Mononuclear cell (primary cell): ENCODE measurements around the gene ACE2. TPM values are rescaled to one million over a fixed set of nuclear protein-coding genes. Genes with fewer than 3 reads are reported as not detected.
"Not testable (repeated sequence)": the region's sequence is repeated elsewhere in the genome, so short reads cannot be mapped to it uniquely, and the experiment has no call there.

ENCODE experiments used
- H3K27me3 ChIP-seq: 2 replicates; pipeline ENCODE4 v1.6.0; 2011; ENCODE audit warnings: low read length, control low read depth; ENCODE audit not compliant: insufficient read depth
- H3K4me1 ChIP-seq: 2 replicates; pipeline ENCODE4 v1.5.1; 2011; ENCODE audit warnings: mild to moderate bottlenecking, low read length, control low read depth; ENCODE audit not compliant: insufficient read depth
- H3K4me3 ChIP-seq: 2 replicates; pipeline ENCODE4 v1.5.1; 2011; ENCODE audit warnings: mild to moderate bottlenecking, low read length, moderate library complexity
- H3K9me3 ChIP-seq: 2 replicates; pipeline ENCODE4 v1.5.1; 2011; ENCODE audit warnings: low read depth, mild to moderate bottlenecking, control low read depth, low read length
- total RNA-seq: library from RNA; depleted of rRNA; stranded (reverse); fragments of >200 nt; gene quantifications from one replicate; pipeline ENCODE4 v1.2.3, GENCODE V29; 2012

The ACE2 gene
- not detected for total RNA-seq

DNA sequence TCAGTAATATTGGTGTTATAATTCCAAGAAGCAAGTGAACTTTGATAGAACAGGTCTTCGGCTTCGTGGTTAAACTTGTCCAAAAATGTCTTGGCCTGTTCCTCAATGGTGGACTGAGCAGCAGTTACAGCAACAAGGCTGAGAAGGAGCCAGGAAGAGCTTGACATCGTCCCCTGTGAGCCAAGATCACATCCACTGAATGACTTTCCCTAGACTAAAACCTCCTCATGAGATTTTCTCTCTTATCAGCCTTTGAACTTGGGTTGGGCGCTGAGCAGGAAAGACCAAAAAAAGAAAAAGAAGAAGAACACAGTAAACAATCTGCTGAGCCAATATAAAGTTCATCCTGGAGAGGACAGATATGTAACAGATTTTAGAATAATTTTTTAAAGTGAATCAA lies at the start of gene ACE2:
Gene ACE2, minus strand, starts transcription at position 216 of the 400 bp plus-strand sequence. Its CDS starts 49 bp downstream, at position 167.
- Histone ChIP-seq H3K9me3 (no peaks in the 10 kb centered on the region), H3K4me1 (no peaks in the 10 kb centered on the region), H3K4me3 (no peak within 1 kb of the TSS), H3K27me3 (no peaks in the 10 kb centered on the region)

DNA sequence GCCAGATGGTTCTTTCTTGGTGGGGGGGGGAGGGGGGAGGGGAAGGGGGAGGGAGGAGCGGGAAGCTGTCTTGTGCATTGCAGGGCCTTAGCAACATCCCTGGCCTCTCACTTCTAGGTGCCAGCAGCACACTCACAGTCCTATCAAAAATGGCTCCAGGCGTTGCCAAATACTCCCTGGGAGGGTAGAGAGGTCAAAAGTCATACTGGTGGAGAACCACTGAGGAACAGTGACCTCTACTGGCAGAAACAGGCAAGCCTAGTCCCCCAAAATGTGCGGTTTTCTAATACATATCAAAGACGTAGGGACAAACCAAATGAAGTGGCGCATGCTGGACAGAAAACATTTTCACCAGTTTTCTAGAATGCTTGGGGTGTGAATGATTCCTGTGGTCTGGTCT lies 46.8 kb upstream of the ACE2 start:
- H3K4me3 ChIP-seq, H3K9me3 ChIP-seq, H3K4me1 ChIP-seq, H3K27me3 ChIP-seq: not testable (repeated sequence)

GRCh38 chrX:15646543-15646942 lies 45.8 kb upstream of the ACE2 start:
- no peak overlapping the region for H3K4me3 ChIP-seq
- H3K4me1 ChIP-seq: no peaks in the 10 kb centered on the region
- H3K27me3 ChIP-seq: no peaks in the 10 kb centered on the region
- no peaks in the 10 kb centered on the region for H3K9me3 ChIP-seq

GRCh38 chrX:15646031-15646430 lies 45.3 kb upstream of the ACE2 start:
- no peaks in the 10 kb centered on the region for H3K27me3 ChIP-seq
- H3K4me1 ChIP-seq: no peaks in the 10 kb centered on the region
- H3K9me3 ChIP-seq: no peaks in the 10 kb centered on the region
- H3K4me3 ChIP-seq: no peak overlapping the region

- Histone ChIP-seq H3K4me1 (no peaks in the 10 kb centered on the region), H3K9me3 (no peaks in the 10 kb centered on the region), H3K4me3 (no peak overlapping the region), H3K27me3 (no peaks in the 10 kb centered on the region)
Observed at GRCh38 chrX:15645266-15645665, 44.5 kb upstream of the ACE2 start.

DNA sequence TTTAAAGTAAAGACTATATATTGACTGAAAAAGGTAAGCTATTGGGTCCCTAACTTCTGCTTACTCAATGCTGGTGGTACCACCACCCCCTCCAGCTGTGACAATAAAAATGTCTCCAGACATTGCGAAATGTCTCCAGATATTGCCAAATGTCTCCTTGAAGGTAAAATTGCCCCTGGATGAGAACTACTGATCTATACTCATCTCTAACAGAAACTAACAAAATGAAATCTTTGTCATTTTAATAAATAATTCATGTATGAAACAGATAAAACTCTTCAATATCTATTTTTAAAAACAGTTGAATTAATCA lies 43.8 kb upstream of the ACE2 start:
- Histone ChIP-seq H3K4me3 (no peak overlapping the region), H3K4me1 (no peaks in the 10 kb centered on the region), H3K9me3 (no peaks in the 10 kb centered on the region), H3K27me3 (no peaks in the 10 kb centered on the region)

DNA sequence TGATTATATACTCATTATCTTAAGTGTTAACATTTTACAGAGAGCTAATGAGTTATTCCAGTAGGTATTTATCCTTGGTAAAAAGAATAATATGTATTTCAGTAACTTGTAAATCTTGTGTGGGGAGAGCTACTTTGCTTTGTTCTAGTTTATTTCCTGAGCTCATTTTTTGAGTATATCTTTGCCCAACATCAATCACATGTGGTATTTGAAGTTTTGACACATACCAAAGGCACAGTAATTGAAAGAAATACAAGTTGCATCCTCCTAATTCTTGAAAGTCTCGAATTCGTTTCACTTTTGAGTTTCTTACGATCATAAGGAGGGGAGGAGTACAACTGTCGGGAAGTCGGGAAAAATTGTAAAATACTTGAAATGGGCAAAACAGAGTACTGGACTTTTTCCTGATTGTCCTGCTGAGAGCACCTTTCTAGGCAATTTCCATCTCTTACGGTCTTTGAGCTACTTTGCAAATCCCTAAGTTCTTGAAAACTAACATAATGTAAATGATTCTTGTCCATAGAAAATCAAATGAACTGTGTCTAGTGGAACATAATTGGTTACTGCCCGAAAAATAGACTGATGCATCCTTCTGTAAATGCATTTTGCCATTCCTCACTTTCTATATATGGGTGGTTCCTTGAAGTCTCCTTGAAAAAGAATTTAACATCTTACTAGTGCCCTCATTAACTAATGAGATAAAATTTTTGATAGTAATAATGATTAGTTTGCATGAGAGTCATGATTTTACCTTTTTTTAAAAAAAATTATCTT lies 43.2 kb upstream of the ACE2 start:
- Histone ChIP-seq H3K4me3 (no peak overlapping the region), H3K9me3 (no peaks in the 10 kb centered on the region), H3K27me3 (no peaks in the 10 kb centered on the region), H3K4me1 (no peaks in the 10 kb centered on the region)

GRCh38 chrX:15631637-15632036 lies 30.9 kb upstream of the ACE2 start:
- no peaks in the 10 kb centered on the region for H3K9me3 ChIP-seq
- no peaks in the 10 kb centered on the region for H3K27me3 ChIP-seq
- H3K4me1 ChIP-seq: no peaks in the 10 kb centered on the region
- no peak overlapping the region for H3K4me3 ChIP-seq

- Histone ChIP-seq H3K4me3 (no peak overlapping the region), H3K9me3 (no peaks in the 10 kb centered on the region), H3K4me1 (no peaks in the 10 kb centered on the region), H3K27me3 (no peaks in the 10 kb centered on the region)
Observed at GRCh38 chrX:15623054-15623453, 22.3 kb upstream of the ACE2 start.

DNA sequence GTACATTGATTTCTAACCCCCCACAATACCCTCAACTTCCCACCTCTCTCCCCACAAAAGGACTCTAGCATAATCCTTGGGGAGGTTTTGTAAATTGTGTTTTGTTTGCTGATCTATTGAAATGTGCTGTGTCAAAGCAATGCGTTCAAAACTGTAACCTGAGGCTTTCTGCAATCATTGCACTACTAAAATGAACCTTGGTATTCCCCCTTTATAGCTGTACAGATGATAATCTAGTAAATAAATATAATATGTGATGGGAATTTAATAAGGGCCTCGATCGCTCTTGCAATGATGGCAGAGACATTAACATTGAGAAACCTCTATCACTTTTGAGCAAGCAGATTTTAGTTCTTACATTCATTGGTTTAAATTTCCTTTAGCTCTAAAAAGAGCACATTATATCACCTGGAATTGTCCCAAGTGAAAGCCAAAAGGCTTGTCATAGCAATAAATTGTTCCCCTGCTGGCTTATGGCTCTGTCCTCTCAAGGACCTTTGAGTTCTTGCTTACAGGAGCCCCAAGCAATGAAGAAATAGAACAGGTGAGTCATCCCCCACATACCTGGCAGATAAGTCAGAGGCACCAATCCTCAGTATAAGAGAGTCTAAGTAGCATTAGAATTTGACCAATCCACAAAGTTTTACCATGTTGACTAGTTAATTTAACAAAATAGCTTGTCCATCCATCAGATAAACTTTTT lies 18.4 kb upstream of the ACE2 start:
- no peak overlapping the region for H3K4me3 ChIP-seq
- no peaks in the 10 kb centered on the region for H3K4me1 ChIP-seq
- H3K9me3 ChIP-seq: no peaks in the 10 kb centered on the region
- no peaks in the 10 kb centered on the region for H3K27me3 ChIP-seq

- Histone ChIP-seq H3K4me1 (no peaks in the 10 kb centered on the region), H3K4me3 (no peak overlapping the region), H3K27me3 (no peaks in the 10 kb centered on the region), H3K9me3 (no peaks in the 10 kb centered on the region)
Observed at GRCh38 chrX:15617111-15617510, 16.4 kb upstream of the ACE2 start.

- Histone ChIP-seq H3K27me3 (no peaks in the 10 kb centered on the region), H3K4me3 (no peak overlapping the region), H3K4me1 (no peaks in the 10 kb centered on the region), H3K9me3 (no peaks in the 10 kb centered on the region)
Observed at GRCh38 chrX:15616531-15616930, 15.8 kb upstream of the ACE2 start.

GRCh38 chrX:15607067-15607466 lies 6.3 kb upstream of the ACE2 start:
- no peaks in the 10 kb centered on the region for H3K27me3 ChIP-seq
- H3K4me3 ChIP-seq: no peak overlapping the region
- H3K4me1 ChIP-seq: no peaks in the 10 kb centered on the region
- no peaks in the 10 kb centered on the region for H3K9me3 ChIP-seq

- H3K27me3 ChIP-seq: no peaks in the 10 kb centered on the region
- no peaks in the 10 kb centered on the region for H3K4me1 ChIP-seq
- no peak overlapping the region for H3K4me3 ChIP-seq
- no peaks in the 10 kb centered on the region for H3K9me3 ChIP-seq
Observed at GRCh38 chrX:15606136-15606535, 5.4 kb upstream of the ACE2 start.

DNA sequence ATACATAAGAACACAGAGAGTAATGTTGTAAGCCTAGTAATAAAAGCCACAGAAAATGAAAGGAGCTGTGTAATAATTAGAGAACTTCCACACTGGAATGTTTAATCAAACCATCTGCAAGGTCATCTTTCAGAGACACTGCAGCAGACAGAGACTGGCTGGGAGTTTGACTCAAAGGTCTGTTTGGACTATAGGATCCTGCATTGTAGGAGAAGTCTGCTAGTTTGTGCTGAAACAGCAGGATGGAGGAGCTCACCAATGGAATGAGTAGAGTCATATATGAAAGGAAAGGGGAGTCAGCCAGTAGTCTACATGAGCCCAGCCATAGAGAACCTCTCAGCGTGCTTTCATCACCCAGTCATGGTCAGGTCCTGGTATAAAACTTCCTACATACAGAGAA lies 4.5 kb upstream of the ACE2 start:
- no peaks in the 10 kb centered on the region for H3K4me1 ChIP-seq
- H3K4me3 ChIP-seq: no peak overlapping the region
- H3K9me3 ChIP-seq: no peaks in the 10 kb centered on the region
- H3K27me3 ChIP-seq: no peaks in the 10 kb centered on the region

- no peaks in the 10 kb centered on the region for H3K9me3 ChIP-seq
- H3K4me3 ChIP-seq: no peak overlapping the region
- H3K4me1 ChIP-seq: no peaks in the 10 kb centered on the region
- no peaks in the 10 kb centered on the region for H3K27me3 ChIP-seq
Observed at GRCh38 chrX:15602761-15603160, 2.0 kb upstream of the ACE2 start.
